Amniotic stem cell (primary cell): ENCODE measurements around the gene C16orf96.
"Not testable (repeated sequence)": the region's sequence is repeated elsewhere in the genome, so short reads cannot be mapped to it uniquely, and the experiment has no call there.

Source experiments
- DNase-seq: peaks from one replicate; lab custom pipeline; 2025; lab: John Stamatoyannopoulos, UW

Gene C16orf96

DNA sequence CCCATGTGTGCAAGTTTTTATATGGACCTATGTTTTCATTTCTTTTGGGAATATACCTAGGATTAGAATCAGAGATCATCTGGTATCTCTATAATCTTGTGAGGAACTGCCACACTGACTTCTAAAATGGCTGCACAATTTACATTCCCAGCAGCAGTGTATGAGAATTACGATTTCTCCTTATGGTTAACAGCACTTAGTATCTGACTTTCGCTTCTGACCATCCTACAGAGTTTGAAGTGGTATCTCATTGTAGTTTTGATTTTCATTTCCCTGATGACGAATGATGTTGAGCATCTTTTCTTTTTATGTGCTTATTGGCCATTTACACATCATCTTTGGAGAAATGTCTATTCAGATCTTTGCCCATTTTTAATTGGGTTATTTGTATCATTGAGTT is 10.0 kb downstream of the C16orf96 start:
- DNase-seq, result no peak

GRCh38 chr16:4570086-4570485 is 13.9 kb downstream of the C16orf96 start:
- DNase-seq, result no peak

GRCh38 chr16:4570688-4571321 is 14.7 kb downstream of the C16orf96 start:
- DNase-seq, result no peak

DNA sequence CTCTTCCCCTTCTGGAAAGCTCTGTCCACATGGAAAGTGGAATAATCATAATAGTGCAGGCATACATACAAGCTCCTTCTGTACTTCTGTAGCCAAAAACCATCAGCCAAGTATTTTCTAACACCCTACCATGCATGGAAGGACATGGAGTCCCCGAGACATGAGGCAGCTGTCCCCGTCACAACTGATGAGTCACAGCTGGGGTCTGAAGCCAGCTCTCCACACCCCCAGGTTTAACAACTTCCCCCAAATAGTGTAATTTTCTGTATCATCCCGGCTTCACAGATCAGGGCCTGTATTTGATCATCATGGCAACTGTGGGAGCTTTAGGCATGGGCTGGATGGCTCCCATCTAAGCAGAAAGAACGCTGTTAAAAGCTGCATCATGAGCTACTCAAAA is 16.6 kb downstream of the C16orf96 start:
- no peak for DNase-seq

DNA sequence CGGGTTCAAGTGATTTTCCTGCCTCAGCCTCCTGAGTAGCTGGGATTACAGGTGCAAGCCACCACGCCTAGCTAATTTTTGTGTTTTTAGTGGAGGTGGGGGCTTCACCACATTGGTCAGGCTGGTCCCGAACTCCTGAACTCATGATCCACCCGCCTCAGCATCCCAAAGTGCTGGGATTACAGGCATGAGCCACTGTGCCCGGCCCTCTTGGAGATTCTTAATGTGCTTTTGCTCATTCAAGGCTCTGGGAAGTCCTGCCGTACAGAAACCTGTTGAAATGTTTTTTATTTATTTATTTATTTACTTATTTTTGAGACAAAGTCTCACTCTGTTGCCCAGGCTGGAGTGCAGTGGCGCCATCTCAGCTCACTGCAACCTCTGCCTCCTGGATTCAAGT is 17.8 kb downstream of the C16orf96 start:
- DNase-seq, result not testable (repeated sequence)

GRCh38 chr16:4574919-4575705 is 19.0 kb downstream of the C16orf96 start:
- DNase-seq, result no peak

GRCh38 chr16:4576008-4576407 is 19.9 kb downstream of the C16orf96 start:
- DNase-seq, result no peak

GRCh38 chr16:4578961-4579530 is 22.9 kb downstream of the C16orf96 start:
- DNase-seq, result no peak

GRCh38 chr16:4580250-4580649 is 24.1 kb downstream of the C16orf96 start:
- no peak for DNase-seq

GRCh38 chr16:4583906-4584305 is 27.8 kb downstream of the C16orf96 start:
- DNase-seq, result no peak

DNA sequence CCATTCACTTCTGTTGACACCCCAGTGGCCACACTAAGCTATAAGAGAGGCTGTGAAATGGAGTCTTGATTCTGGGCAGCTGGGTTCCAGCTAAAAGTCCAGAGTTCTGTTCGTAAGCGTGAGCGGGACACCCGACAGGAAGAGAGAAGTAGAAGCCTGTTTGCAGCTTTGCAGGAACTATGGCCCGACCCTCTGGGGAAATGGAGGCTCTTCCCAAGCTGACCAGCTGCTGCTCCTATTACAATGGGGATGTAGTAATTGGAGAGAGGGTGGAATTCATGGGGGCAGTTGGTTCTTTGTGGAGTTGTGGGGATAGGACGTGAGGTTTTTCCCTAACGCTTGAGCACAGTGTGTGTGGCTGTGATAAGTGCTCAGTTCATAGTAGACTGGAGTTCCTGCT is 30.2 kb downstream of the C16orf96 start:
- no peak for DNase-seq

GRCh38 chr16:4588386-4588785 is 32.2 kb downstream of the C16orf96 start:
- DNase-seq, result no peak

GRCh38 chr16:4588961-4589360 is 32.8 kb downstream of the C16orf96 start:
- no peak for DNase-seq

- DNase-seq, result no peak
Observed at GRCh38 chr16:4591191-4591590, 35.1 kb downstream of the C16orf96 start.

- DNase-seq, result no peak
Observed at GRCh38 chr16:4591706-4592470, 35.7 kb downstream of the C16orf96 start.

- DNase-seq, result no peak
Observed at GRCh38 chr16:4593086-4593485, 36.9 kb downstream of the C16orf96 start.

GRCh38 chr16:4594433-4595410 is 38.6 kb downstream of the C16orf96 start:
- no peak for DNase-seq

DNA sequence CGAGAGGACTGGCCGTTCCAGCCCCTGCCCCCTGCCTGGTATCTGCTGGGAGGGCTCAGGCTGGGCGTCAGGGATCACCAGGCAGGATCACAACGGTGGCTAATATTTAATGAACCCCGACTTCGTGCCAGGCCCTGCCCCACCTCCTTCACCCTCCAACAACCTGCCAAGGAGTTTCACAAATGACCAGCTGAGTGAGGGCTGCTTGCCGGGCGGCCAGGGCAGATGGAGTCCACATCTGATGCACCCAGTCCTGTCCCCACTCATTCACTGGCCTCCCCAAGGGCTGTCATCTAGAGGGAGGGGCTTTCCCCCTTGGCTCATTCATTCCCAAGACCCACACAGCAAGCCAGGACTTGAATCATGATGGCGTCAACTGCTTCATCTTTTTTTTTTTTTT is 41.0 kb downstream of the C16orf96 start:
- DNase-seq, result no peak

- no peak for DNase-seq
Observed at GRCh38 chr16:4599037-4599436, 42.9 kb downstream of the C16orf96 start.

DNA sequence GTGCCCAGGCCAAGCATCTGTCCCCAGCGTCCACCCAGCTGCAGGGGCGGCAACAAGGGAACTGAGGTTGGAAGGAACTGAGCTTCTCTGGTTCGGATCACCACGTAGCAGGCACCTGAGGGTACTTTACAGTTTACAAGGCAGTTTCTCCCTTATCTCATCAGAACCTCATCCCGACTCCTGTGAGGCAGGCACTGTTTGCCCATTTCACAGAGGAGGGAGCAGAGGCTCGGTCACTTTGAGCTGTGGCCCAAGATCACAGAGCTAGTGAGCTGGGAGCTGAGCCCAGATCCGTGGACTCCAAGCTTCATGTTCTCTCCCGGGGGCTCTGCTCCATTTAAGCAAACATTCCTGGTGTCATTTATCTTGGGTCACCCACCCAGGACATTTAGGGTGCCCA is 43.4 kb downstream of the C16orf96 start:
- no peak for DNase-seq
